AG09319 (cell line): Measurements from ENCODE around the gene SINHCAF.

Experiments
- DNase-seq: peaks from one replicate; pipeline ENCODE4 v3.0.0-alpha.2; 2010; ENCODE audit warnings: low read depth; ENCODE audit errors: extremely low read depth
- TF ChIP-seq, protein P1 (sequence below): IDR thresholded peaks from 2 replicates; pipeline ENCODE4 v1.5.1; 2011; ENCODE audit warnings: low read depth, mild to moderate bottlenecking, inconsistent platforms, low read length, moderate library complexity

Gene SINHCAF

GRCh38 chr12:31321897-31322228 lies 4.1 kb downstream of the SINHCAF start:
- TF ChIP-seq, protein P1, sequence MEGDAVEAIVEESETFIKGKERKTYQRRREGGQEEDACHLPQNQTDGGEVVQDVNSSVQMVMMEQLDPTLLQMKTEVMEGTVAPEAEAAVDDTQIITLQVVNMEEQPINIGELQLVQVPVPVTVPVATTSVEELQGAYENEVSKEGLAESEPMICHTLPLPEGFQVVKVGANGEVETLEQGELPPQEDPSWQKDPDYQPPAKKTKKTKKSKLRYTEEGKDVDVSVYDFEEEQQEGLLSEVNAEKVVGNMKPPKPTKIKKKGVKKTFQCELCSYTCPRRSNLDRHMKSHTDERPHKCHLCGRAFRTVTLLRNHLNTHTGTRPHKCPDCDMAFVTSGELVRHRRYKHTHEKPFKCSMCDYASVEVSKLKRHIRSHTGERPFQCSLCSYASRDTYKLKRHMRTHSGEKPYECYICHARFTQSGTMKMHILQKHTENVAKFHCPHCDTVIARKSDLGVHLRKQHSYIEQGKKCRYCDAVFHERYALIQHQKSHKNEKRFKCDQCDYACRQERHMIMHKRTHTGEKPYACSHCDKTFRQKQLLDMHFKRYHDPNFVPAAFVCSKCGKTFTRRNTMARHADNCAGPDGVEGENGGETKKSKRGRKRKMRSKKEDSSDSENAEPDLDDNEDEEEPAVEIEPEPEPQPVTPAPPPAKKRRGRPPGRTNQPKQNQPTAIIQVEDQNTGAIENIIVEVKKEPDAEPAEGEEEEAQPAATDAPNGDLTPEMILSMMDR, result no peak
- DNase-seq, result no peak

DNA sequence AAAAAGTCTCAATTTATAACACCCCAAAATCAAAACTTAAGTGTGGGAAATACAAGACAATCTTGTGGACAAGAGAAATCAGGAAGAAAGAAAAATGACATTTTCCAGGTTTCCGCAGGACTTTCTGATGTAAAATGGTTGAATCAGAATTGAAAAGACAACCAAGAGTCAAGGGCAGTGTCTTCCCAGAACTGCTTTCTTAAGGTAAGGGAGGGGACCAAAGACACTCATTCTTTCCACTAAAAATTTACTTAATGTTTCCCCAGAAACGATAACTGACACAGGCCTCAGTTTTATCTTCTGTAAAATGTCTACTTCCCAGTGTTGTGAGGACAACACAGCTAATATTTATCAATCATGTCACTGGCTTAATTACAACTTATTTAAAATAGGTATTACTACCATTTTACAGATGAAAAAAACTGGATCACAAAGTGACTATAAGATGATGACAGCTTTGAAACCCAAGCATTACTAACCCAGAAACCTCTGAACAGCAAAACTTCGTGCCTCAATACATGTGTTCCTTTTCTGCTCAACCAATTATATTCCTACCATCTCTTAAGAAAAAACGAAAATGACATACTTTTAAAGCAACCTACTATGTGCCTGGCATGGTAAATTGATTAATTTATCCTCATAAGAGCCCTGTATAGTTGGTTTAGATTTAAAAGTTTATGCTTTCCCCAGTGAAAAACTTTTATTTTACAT lies 4.6 kb downstream of the SINHCAF start:
- TF ChIP-seq, protein P1, result no peak
- no peak for DNase-seq

DNA sequence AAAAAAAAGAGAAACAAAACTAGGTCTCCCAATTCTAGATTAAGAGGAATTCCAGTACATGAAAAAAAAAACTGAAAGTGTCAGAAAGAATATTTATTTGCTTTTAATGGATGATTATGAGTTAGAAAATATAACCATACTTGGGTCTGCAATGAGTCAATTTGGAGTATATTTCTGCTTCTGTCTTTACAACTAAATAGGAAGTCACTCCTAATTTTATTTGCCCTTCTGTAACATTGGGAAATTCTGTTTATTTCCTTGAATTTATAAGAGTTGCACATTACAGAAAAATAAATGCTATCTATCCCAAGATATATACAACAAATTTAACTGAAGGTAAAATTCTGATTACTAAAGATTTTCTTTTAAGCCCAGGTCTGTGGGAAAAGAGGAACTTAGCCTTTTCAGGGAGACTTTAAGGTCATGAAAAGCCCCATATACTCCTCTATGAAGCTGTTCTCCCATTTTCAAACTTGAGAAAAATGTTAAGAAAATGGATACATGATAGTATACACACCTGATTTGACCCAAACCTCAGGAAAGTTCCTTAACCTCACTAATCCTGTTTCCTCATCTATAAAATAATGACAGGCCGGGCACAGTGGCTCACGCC lies 7.2 kb downstream of the SINHCAF start:
- TF ChIP-seq, protein P1, result no peak

GRCh38 chr12:31317471-31318395 lies 8.2 kb downstream of the SINHCAF start:
- no peak for DNase-seq
- TF ChIP-seq, protein P1, result no peak

More for the DNA sequence above, 7.2 kb downstream of the SINHCAF start:
- no peak for DNase-seq

DNA sequence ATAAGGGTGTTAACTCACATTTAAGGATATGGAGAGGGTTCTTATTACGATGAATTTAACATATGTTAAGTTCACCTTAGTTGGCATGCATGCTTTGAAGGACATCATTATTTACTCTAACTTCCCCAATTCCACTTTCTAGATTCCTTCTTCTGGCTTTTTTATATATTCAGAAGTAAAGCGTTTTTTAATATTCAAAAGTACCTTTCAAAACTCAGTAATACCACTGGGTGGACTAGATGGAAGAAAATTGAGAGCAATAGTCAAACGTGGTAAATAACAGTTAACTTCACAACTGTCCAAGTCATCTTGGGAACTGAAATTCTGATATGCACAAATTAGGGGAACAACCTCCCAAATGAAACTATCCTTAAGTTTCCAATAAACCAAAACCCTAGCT lies 9.1 kb downstream of the SINHCAF start:
- no peak for DNase-seq
- TF ChIP-seq, protein P1, result no peak

- DNase-seq, result no peak
- TF ChIP-seq, protein P1, result no peak
Observed at GRCh38 chr12:31315784-31316465, 10.0 kb downstream of the SINHCAF start.
